Activated gamma-delta T cell (primary cell): ENCODE data around the gene PARD3B.

Experiments
- DNase-seq: peaks from one replicate; lab custom pipeline; 2025; lab: John Stamatoyannopoulos, UW

PARD3B gene

DNA sequence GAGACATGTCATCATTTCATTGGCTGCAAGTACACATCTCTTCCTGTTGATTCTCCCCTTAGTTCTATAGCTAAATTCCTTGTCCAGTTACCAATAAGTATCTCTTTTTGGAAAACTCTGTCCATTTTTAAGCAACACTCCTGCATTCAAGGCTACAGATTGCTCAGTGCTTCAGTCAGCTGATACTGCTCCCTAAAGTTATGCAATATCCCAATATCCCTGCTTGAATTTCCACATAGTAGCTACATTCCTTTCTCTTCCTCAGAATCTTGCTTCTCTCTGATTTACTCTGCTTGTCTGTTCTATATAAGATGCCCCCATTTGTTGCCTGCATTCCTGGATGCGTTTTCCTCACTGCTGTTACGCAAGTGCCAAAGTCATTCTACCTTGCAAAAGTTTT is 109.8 kb downstream of the PARD3B start:
- no peak for DNase-seq

DNA sequence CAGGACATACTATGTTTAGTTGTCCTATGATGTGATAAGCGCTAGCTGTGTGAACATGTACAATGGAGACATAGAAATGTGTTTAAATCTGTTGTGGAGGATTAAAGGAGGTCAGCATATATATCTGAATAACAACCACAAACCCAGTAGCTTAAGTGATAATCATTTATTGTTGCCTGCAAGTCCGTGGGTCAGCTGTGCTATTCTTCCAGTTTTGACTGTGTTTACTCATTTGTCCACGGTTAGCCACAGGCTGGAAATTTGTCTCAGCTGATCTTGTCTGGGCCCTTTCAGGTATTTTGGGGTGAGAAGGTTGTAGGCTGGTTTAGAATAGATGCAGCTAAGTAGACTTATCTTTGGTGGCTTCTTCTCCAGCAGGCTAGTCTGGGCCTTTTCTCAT is 110.4 kb downstream of the PARD3B start:
- no peak for DNase-seq

DNA sequence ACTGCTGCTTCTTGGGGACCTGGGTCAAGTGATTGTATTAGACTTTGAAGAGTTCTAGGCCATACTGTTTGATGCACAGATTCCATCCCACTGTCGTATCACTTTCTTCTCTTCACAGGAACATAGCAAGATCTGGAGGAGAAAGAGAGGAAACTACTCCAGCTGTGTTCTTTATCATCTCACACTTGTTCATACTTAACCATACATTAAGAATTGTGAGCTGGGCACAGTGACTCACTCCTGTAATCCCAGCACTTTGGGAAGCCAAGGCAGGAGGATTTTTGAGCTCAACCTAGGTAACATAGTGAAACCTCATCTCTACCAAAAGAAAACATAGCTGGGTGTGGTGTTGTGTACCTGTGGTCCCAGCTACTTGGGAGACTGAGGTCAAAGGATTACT is 111.7 kb downstream of the PARD3B start:
- no peak for DNase-seq

DNA sequence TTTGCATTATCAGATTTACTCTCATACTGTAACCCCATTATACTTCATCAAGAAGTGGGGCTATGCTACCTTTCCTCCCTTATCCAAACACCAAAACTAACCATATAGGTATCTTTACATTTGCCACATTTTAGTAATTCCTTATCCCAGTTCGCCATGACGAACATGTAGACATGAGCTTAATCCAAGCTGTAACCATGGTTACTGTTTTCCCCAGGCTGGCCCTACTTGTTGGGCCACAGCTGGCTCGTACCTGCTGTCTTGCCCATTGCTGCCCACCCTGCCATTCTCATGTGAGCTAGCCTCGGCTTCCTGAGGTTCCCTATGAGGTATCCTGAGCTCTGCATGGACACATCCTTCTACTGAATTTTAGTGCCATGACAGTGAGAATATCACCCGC is 117.7 kb downstream of the PARD3B start:
- no peak for DNase-seq

DNA sequence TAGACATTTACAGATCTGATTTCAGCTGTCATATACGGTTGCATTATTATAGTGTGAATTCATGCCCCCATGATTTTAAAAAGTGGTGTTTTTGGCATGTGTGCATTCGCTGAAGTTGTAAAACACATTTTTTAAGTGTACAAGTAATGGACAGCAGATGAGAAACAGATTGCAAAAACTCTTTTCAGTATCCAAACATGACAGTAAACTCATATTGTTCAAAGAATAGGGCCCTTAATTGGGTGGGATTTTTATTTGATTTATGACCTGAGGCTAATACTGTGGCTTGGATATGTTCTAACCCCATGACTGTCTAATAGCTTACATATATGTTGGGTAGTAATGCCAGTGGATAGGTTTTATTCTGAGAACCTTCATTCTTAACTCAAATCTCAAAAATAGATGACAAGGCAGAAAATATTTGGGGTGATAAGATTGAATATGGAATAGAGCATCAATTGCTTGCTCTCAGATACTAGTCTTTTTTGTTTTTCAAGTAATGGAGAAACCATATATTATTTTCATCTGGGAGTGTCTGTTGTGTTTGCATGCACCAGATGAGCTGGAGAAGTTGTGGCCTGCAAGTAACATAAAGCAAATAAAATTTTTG is 118.6 kb downstream of the PARD3B start:
- no peak for DNase-seq

DNA sequence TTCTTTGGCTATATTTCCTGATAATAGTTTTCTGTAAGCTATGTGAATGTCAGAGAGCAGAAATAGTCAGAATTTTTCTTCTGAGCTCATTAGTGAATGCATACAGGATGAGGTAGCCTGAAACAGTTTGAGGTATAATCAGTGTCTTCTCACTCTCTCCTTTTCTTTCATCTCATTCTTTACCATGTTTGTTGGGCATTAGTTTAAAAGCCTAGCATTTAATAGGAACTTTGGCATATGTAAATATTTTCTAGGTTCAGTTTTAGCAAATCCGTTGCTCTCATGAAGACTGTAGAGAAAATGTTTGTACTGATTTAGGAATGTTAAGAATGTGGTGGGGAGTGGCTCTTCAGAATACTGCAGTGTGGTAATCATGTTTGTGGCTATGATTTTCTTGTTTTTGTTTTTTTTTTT is 119.4 kb downstream of the PARD3B start:
- DNase-seq, result no peak

DNA sequence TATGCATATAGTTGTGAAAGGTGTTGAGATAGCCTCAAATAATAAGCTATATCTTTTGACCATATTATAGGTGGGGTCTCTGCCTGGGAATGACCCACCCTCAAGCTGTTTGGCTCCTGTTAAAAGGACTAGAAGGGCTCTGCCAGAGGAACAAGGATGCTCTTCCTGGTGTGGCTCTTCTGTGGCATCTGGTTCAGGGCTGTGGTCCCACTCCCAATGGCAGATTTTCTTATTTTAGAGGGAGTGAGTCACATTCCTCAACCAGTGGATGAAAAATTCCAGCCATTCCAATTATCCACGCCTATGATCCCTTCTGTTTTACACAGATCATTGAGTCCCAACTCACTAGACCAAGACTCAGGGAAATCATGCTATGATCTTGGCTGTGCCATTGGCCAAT is 119.9 kb downstream of the PARD3B start:
- no peak for DNase-seq

DNA sequence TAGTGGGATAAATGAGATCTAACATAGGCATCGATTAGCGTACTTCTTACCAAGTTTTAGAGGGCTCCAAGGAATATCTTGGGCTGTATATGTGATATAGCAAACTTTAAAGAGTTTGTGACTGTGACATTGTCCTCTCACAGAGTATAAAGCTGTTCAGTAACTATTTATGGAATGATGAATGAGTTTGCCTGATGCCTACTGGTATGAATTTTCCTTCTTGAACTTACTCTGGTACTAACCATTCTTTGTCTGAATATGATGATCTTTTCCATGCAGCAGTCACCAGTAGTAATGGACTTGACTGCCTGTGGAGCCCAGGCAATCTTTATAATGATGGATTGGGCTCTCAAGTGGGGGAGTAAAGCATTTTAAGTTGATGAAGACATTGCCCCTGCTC is 120.5 kb downstream of the PARD3B start:
- no peak for DNase-seq

DNA sequence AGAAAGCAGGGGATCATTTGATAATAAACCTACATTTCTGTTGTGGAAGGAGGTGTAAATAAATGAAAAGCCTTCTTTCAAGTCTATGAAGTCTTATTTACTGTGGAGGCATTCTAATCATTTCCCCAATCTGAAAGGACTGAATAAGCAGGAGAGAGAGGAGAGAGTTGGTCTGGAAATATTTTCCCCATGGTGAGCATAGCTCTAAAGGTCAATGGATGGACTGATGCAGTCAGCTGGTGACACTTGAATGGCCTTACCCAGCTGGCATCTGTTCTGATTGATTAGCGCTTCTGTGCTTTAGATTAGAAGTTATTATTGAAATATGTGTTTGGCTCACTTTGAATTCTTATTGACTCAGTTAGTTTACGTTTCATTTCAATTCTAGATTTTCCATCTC is 122.7 kb downstream of the PARD3B start:
- no peak for DNase-seq

DNA sequence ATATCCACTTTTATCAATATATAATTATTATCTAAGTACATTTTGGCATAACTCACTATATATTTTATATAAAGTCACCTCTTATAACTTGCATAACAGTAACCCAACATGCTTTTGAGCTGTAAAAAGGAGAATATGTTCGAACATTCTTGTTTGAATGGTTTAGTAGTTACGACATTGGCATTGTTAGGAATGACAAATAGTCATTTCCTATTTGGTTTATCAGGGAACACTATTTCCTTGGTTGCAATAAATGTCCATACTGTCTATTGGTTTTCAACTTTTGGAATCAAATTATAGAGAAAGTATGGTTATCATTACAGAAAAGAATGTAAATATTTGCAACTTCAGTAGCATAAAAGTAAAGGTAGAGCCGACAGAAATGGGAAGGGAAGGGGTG is 124.1 kb downstream of the PARD3B start:
- no peak for DNase-seq

DNA sequence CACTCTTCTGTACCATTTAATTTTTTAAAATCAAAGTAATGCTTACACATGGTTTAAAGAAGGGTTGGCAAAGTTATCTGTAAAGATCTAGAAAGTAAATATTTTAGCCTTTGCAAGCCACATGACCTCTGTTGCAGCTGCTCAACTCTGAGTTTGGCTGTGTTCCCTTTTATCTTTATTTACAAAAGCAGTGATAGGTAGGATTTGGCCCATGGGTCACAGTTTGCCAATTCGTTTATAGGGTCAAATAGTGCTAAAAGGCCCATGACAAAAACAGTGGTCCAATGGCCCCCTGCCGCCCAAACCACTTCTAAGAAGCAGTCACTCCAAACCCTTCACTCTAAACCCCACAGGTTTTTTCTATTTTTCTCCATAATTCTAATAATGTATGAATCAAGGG is 124.8 kb downstream of the PARD3B start:
- DNase-seq, result no peak

DNA sequence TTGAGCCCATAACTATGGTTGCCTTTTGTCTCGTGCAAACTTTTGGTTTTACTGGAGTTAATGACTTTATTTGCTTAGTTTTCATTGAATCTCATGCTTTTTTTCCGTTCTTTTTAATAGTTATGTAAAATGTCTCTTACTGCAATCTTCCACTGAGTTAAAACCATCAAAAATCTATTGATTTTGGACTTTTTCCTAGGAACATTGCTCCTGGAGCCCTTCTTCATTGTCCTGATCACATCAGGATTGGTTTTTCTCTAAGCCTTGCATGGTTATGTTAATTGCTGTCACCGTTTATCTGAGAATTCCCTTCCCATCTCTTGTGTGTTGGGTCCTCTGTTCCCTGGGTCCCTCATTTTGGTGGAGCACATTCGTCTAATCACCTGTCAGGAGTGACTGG is 125.5 kb downstream of the PARD3B start:
- DNase-seq, result no peak

DNA sequence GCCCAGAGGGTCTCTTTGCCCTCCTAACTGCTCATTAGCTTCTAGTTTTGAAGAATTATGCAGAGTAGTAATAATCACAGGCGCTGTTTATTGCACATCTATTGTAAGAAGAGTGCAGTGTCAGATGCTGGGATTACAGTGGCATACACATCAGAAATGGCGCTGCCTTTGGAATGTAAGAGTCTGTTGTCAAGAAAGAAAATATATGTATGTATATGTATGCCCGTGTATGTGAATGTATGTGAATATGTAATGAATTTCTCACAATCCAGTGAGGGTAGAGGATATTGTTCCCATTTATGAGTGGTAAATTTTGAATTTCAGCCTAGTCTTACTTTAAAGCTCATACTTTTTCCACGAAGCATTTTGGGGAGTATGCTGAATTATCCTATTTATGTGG is 127.5 kb downstream of the PARD3B start:
- DNase-seq, result no peak

DNA sequence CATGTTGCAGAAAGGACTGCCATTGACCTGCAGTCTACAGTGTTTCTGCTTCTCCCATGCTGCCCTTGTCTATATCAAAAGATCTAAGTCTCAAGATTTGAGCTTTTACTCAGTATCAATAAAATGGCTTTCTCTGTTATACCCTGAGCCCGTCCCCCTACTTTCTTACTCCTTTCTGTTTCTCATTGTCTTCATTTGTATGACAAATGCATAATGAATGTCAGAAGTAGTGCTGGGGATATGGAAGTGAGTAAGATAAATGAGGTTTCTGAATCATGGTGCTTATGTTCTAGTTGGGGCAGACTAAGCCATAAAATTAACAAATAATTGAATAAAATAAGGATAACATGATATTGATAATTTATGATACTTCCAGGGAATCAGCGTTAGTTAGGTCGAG is 128.6 kb downstream of the PARD3B start:
- no peak for DNase-seq

DNA sequence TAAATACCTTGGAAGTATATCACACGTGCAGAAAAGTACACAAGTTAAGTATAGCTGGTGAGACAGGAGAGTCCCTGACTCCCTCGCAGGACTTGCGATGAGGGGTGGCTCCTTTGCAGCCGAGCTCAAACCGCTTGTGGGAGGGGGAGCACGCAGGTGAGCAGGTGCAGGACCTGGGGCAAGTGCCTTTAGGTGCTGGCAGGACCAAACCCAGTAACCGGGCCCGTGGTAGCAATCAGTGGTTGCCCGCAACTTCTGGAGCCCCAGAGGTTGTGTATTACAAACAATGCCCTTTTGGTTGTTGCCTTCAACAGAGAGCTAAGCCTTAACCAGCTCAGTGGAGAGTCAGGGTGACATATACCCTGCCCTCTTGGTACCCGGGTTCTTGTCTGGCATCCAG is 132.8 kb downstream of the PARD3B start:
- DNase-seq, result no peak

DNA sequence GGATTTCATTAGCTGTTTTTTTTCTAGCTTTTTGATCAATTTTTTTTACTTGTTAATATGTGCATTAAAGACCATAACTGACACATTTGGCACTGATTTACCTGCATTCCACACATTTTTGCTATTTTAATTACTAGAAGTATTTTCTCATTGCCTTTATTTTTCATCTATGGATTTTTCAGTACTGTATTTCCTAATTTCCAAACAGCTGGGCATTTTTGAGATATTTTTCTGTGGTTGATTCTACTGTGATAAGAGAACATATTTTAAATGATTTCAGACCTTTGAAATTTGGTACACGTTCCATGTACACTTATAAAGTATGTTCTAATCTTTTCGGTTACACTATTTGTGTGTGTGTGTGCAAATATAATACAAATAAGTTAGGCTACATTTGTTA is 135.3 kb downstream of the PARD3B start:
- no peak for DNase-seq

DNA sequence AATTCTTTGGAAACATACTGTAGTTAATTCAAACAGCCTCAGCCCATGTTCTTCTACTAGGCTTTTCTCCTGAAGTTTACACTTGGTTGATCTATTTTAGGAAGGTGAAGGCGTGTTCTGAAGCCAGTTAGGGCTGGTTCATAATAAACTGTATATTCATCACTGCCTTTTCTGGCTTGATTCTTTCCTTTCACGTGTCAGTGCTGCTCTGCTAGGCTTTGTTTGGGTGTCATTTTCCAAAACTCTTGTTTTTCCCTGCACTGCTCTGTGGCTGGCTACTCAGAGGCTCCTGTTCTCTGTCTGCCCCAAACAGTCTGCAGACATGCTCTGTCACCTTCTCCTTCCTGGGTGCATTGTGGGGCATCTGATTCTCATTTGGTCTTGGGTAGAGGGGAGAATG is 136.1 kb downstream of the PARD3B start:
- DNase-seq, result no peak

DNA sequence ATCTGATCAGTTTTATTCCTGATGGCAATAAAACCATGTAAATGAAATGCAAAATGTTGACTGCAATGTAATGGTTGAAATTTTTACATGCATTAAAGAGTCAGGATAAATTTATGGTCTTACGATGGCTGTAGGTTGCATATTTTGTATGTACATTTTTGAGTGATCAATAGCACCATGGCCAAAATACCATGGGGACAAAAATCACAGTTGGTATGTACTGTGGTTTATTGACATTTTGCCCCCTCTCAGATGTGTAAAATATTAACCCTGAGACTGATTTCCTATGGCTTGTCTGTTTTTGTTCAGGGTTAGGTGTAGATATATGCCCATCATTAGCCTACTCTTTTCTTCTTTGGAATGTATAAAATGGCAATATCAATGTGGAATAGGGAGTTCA is 138.1 kb downstream of the PARD3B start:
- no peak for DNase-seq

DNA sequence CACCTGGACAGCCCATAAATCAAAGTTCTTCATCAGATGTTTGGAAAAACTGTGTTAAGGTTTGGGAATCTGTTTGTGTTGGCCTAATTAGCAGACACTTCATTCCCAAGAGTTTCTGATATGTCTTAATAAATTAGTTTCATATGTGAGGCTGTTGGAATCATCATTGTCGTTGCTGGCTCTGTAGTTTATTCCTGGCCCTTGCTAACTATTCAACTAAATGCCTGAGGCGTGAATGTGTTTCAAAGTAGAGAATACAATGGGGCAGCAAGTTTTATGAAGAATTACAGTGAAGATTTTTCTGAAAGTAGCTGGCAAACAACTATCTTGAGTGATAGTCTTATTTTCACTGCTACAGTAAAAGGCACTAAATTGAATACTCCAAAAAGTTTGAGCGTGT is 141.1 kb downstream of the PARD3B start:
- DNase-seq, result no peak

DNA sequence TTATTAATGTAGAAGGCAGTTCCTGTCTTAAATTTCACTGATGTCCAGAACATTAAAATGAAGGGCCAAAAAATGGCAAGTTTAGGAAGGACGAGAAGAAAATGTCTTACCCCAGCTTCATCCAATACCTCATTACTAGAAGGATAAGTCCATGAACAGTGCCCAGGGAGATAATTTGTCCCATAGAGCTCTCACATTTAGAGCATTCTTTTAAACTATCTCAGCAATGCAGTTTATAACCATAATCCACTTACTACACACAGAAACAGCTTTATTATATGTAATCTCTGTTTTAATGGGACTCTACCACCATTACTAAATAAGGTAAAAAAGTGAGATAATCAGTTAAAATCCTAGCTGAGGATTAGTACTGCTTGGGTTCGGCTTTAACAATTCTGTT is 142.5 kb downstream of the PARD3B start:
- no peak for DNase-seq

DNA sequence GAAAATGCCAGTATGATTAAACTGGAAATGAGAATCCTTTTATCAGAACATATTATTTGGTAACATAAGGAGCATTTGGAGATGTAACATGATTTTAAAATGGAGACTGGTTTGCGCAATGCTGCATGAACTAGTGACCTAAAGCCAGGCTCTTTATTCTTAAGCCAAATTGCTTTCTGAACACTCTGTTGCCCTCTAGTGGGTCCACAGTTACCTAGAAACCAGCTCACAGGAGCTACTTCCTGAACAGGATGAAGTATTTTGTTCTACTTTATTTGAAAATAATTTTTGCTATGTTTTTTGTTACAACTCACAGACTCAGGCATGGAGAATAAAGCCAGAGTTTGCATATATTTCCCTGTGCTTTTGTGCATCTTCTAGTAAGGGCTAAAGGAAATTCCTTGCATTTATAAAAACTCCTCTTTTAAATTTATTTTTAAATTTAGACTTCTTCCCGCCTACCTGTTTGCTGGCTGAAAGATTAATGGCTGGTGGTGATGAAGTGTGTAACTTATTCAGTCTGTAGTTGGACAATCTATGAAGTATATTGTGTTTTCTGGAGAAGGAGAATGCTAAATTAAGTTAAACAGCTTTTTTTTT is 146.7 kb downstream of the PARD3B start:
- no peak for DNase-seq

DNA sequence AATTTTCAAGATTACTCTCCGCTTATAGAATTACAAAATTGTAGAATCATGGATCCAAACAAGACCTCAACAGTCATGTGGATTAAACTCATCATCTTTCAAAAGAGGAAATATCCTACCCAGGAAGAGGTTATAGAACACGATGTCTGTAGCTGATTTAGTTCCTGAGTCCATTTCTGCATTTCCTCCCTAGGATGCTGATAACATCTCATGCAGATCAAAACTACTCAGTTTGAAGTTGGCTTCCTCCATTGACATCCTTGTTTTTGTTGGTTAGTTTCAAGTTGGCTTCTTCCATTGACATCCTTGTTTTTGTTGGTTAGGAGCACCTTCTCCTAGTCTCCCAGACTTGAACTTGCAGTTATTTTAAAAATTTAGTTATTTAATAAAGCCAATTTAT is 147.5 kb downstream of the PARD3B start:
- DNase-seq, result no peak

DNA sequence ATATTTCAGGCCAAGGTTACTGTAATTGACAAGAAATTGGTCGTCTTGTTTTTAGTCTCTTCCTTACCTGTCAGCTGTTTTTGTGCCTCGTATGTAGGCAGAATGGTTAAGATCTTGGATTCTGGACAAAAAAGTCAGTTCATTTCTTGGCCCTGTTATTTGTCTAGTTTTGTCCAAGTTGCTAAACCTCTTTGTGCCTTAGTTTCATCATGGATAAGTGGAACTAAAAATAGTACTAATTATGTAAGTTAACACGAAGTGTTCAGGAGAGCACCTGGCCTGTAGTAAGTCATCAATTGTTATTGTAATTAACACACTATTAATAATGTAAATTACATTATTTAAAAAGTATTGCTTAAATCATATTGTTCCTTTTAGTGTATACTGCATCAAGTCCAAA is 148.0 kb downstream of the PARD3B start:
- no peak for DNase-seq

DNA sequence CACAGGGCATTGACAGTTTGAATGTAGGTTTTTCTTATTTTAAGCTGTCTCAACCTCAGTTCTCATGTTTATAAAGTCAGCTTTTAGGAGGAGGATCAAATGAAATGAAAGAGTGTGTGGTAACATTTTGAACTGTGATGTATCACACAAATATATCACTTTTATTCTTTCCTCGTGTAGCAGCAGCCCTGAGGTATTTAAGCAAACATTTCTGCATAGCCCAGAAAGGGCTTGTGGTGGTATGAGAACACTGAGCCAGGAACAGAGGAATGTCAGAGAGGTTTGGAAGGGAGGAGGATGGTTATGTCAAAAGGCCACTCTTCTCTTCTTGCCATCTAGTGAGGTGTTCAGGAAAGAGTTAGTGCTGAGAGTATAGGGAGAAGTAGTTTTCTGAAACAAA is 150.2 kb downstream of the PARD3B start:
- DNase-seq, result no peak
